GM12878 (cell line): ENCODE data around the gene STRA8.

Experiments
- ATF3 ChIP-seq: IDR thresholded peaks from 2 replicates; pipeline ENCODE4 v1.6.1; 2011; ENCODE audit warnings: low read depth, mild to moderate bottlenecking, low read length, moderate library complexity, borderline replicate concordance; ENCODE audit errors: extremely low read depth
- EZH2 ChIP-seq: IDR thresholded peaks from 2 replicates; pipeline ENCODE4 v1.6.1; 2012; ENCODE audit warnings: low read depth, mild to moderate bottlenecking, control low read depth, inconsistent platforms, low read length, borderline replicate concordance; ENCODE audit not compliant: control insufficient read depth
- PML ChIP-seq: IDR thresholded peaks from 2 replicates; pipeline ENCODE4 v1.6.1; 2012; ENCODE audit warnings: low read length, inconsistent platforms
- RAD21 ChIP-seq: IDR thresholded peaks from 2 replicates; pipeline ENCODE4 v1.6.1; 2011; ENCODE audit warnings: mild to moderate bottlenecking, low read depth, low read length, moderate library complexity; ENCODE audit not compliant: insufficient read depth
- TCF7 ChIP-seq: IDR thresholded peaks from 2 replicates; pipeline ENCODE4 v1.6.1; 2014; ENCODE audit warnings: antibody characterized with exemption, borderline replicate concordance
- USF2 ChIP-seq: IDR thresholded peaks from 2 replicates; pipeline ENCODE4 v1.6.1; 2011; ENCODE audit warnings: low read depth, low read length, improper control_type of control experiment, borderline replicate concordance
- ZNF274 ChIP-seq: IDR thresholded peaks from one replicate; pipeline ENCODE4 v1.8.0; 2011; ENCODE audit not compliant: insufficient read length, insufficient read depth
- TF ChIP-seq, protein P1 (sequence below): IDR thresholded peaks from 2 replicates; pipeline ENCODE4 v1.6.1; 2011; ENCODE audit warnings: mild to moderate bottlenecking, low read depth, low read length, moderate library complexity; ENCODE audit not compliant: insufficient replicate concordance
- TF ChIP-seq, protein P2 (sequence below), 3 experiments: IDR thresholded peaks in 2 of 3; conservative IDR thresholded peaks in 1 of 3; 2 replicates each; pipeline ENCODE4 v1.5.1; 2011; ENCODE audit warnings: low read depth in 3 of 3, low read length in 3 of 3, mild to moderate bottlenecking in 3 of 3, control low read depth in 2 of 3, moderate library complexity in 2 of 3, inconsistent platforms in 1 of 3, mixed read lengths in 1 of 3; ENCODE audit not compliant: control insufficient read depth in 2 of 3, insufficient read depth in 1 of 3; ENCODE audit errors: extremely low read depth in 1 of 3
- TF ChIP-seq, protein P3 (sequence below): fragments of 450-650 bp; IDR thresholded peaks from 2 replicates; pipeline ENCODE4 v1.6.1; 2017; ENCODE audit warnings: mild to moderate bottlenecking, moderate library complexity
- TF ChIP-seq, protein P4 (sequence below): IDR thresholded peaks from 2 replicates; pipeline ENCODE4 v1.6.1; 2012; ENCODE audit warnings: mild to moderate bottlenecking, low read depth, low read length

DNA sequence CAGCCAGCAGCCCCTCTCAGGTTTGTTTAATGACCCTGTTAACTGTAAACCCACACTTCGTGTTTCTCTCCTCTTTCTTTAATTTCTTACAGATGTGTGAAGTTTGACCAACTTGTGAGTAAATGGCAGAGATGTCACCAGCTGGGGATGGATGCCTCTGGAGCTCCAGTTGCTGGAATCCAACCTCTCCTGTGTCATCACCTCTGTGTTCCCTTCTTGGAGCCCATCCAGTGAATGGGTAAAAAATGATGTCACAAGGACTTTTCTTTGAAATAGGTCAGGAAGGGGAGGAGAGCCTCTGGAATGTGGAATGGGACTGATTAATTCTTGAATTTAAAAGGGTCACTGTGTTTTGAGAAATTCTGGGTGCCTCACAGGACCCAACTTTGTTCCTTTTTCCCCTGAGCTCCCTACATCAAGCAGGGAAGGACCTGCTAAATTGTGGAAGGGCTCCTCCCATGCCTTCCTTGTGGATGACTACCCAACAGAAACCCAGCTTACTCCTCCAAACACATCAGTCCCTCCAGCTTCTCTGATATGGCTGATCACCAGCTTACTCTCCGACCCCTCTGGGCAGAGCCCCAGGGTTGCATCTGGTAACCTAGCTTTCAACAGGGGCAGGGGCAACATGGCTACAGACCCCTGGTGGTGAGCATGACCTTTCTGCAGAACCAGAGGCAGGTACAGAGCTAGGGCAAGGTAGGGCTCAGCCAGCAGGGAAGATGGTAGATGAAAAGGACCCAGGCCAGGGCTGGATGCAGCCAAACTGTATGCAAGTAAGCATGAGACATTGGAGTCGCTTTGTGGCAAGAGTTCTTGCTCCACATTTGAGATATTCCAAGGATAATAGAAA lies 67.5 kb downstream of the STRA8 start:
- TF ChIP-seq, protein P1, sequence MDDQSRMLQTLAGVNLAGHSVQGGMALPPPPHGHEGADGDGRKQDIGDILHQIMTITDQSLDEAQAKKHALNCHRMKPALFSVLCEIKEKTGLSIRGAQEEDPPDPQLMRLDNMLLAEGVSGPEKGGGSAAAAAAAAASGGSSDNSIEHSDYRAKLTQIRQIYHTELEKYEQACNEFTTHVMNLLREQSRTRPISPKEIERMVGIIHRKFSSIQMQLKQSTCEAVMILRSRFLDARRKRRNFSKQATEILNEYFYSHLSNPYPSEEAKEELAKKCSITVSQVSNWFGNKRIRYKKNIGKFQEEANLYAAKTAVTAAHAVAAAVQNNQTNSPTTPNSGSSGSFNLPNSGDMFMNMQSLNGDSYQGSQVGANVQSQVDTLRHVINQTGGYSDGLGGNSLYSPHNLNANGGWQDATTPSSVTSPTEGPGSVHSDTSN: no peak
- TF ChIP-seq ATF3: no peak
- TF ChIP-seq, protein P2, sequence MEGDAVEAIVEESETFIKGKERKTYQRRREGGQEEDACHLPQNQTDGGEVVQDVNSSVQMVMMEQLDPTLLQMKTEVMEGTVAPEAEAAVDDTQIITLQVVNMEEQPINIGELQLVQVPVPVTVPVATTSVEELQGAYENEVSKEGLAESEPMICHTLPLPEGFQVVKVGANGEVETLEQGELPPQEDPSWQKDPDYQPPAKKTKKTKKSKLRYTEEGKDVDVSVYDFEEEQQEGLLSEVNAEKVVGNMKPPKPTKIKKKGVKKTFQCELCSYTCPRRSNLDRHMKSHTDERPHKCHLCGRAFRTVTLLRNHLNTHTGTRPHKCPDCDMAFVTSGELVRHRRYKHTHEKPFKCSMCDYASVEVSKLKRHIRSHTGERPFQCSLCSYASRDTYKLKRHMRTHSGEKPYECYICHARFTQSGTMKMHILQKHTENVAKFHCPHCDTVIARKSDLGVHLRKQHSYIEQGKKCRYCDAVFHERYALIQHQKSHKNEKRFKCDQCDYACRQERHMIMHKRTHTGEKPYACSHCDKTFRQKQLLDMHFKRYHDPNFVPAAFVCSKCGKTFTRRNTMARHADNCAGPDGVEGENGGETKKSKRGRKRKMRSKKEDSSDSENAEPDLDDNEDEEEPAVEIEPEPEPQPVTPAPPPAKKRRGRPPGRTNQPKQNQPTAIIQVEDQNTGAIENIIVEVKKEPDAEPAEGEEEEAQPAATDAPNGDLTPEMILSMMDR (IDR thresholded peaks at IDR 0.05 in 2 of 3, conservative IDR thresholded peaks at IDR 0.05 in 1 of 3; ENCODE audit: control insufficient read depth in 2 of 3, extremely low read depth in 1 of 3, insufficient read depth in 1 of 3, low read depth in 3 of 3, low read length in 3 of 3): no peak
- TF ChIP-seq, protein P3, sequence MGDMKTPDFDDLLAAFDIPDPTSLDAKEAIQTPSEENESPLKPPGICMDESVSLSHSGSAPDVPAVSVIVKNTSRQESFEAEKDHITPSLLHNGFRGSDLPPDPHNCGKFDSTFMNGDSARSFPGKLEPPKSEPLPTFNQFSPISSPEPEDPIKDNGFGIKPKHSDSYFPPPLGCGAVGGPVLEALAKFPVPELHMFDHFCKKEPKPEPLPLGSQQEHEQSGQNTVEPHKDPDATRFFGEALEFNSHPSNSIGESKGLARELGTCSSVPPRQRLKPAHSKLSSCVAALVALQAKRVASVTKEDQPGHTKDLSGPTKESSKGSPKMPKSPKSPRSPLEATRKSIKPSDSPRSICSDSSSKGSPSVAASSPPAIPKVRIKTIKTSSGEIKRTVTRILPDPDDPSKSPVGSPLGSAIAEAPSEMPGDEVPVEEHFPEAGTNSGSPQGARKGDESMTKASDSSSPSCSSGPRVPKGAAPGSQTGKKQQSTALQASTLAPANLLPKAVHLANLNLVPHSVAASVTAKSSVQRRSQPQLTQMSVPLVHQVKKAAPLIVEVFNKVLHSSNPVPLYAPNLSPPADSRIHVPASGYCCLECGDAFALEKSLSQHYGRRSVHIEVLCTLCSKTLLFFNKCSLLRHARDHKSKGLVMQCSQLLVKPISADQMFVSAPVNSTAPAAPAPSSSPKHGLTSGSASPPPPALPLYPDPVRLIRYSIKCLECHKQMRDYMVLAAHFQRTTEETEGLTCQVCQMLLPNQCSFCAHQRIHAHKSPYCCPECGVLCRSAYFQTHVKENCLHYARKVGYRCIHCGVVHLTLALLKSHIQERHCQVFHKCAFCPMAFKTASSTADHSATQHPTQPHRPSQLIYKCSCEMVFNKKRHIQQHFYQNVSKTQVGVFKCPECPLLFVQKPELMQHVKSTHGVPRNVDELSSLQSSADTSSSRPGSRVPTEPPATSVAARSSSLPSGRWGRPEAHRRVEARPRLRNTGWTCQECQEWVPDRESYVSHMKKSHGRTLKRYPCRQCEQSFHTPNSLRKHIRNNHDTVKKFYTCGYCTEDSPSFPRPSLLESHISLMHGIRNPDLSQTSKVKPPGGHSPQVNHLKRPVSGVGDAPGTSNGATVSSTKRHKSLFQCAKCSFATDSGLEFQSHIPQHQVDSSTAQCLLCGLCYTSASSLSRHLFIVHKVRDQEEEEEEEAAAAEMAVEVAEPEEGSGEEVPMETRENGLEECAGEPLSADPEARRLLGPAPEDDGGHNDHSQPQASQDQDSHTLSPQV: no peak
- no peak for TF ChIP-seq PML
- TF ChIP-seq, protein P4, sequence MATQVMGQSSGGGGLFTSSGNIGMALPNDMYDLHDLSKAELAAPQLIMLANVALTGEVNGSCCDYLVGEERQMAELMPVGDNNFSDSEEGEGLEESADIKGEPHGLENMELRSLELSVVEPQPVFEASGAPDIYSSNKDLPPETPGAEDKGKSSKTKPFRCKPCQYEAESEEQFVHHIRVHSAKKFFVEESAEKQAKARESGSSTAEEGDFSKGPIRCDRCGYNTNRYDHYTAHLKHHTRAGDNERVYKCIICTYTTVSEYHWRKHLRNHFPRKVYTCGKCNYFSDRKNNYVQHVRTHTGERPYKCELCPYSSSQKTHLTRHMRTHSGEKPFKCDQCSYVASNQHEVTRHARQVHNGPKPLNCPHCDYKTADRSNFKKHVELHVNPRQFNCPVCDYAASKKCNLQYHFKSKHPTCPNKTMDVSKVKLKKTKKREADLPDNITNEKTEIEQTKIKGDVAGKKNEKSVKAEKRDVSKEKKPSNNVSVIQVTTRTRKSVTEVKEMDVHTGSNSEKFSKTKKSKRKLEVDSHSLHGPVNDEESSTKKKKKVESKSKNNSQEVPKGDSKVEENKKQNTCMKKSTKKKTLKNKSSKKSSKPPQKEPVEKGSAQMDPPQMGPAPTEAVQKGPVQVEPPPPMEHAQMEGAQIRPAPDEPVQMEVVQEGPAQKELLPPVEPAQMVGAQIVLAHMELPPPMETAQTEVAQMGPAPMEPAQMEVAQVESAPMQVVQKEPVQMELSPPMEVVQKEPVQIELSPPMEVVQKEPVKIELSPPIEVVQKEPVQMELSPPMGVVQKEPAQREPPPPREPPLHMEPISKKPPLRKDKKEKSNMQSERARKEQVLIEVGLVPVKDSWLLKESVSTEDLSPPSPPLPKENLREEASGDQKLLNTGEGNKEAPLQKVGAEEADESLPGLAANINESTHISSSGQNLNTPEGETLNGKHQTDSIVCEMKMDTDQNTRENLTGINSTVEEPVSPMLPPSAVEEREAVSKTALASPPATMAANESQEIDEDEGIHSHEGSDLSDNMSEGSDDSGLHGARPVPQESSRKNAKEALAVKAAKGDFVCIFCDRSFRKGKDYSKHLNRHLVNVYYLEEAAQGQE: no peak
- TF ChIP-seq USF2: no peak
- TF ChIP-seq EZH2: no peak
- TF ChIP-seq TCF7: no peak
- no peak for TF ChIP-seq RAD21
- TF ChIP-seq ZNF274: no peak
